ENCODE measurements around the gene NMT2.

Gene NMT2

GRCh38 chr10:15124908-15125307 lies 43.6 kb downstream of the NMT2 start:
- DNase-seq (ENCODE audit: insufficient read length, low spot score) (no peak), FAIRE-seq (no peak)
- TF ChIP-seq CTCF (IDR thresholded peaks at IDR 0.05; ENCODE audit: insufficient read depth, missing control alignments) = no peak

- no peak for FAIRE-seq
- TF ChIP-seq CTCF (IDR thresholded peaks at IDR 0.05; ENCODE audit: insufficient read depth, missing control alignments) = no peak
- DNase-seq (ENCODE audit: insufficient read length, low spot score) = no peak
Measured at GRCh38 chr10:15124190-15124589, 44.3 kb downstream of the NMT2 start.

GRCh38 chr10:15123749-15124184 lies 44.7 kb downstream of the NMT2 start:
- no peak for DNase-seq (ENCODE audit: insufficient read length, low spot score)
- TF ChIP-seq CTCF (IDR thresholded peaks at IDR 0.05; ENCODE audit: insufficient read depth, missing control alignments) = no peak
- no peak for FAIRE-seq

- FAIRE-seq (no peak), DNase-seq (ENCODE audit: insufficient read length, low spot score) (no peak)
- TF ChIP-seq CTCF (IDR thresholded peaks at IDR 0.05; ENCODE audit: insufficient read depth, missing control alignments) = no peak
Measured at GRCh38 chr10:15122477-15123030, 45.9 kb downstream of the NMT2 start.

- no peak for TF ChIP-seq CTCF (IDR thresholded peaks at IDR 0.05; ENCODE audit: insufficient read depth, missing control alignments)
- FAIRE-seq (no peak), DNase-seq (ENCODE audit: insufficient read length, low spot score) (no peak)
Measured at GRCh38 chr10:15121707-15122106, 46.8 kb downstream of the NMT2 start.

GRCh38 chr10:15120523-15120922 lies 48.0 kb downstream of the NMT2 start:
- FAIRE-seq = no peak
- no peak for TF ChIP-seq CTCF (IDR thresholded peaks at IDR 0.05; ENCODE audit: insufficient read depth, missing control alignments)
- DNase-seq (ENCODE audit: insufficient read length, low spot score) = no peak

- no peak for TF ChIP-seq CTCF (IDR thresholded peaks at IDR 0.05; ENCODE audit: insufficient read depth, missing control alignments)
- FAIRE-seq (no peak), DNase-seq (ENCODE audit: insufficient read length, low spot score) (no peak)
Measured at GRCh38 chr10:15118615-15119014, 49.9 kb downstream of the NMT2 start.

Data from D721Med (cell line).